GM21390 (cell line): ENCODE results near the gene SPSB2.

Experiments used
- ATAC-seq: cut with Tn5 transposase; IDR thresholded peaks from one replicate; pipeline ENCODE4 v1.9.1; 2021; ENCODE audit not compliant: unreplicated experiment

Gene SPSB2

DNA sequence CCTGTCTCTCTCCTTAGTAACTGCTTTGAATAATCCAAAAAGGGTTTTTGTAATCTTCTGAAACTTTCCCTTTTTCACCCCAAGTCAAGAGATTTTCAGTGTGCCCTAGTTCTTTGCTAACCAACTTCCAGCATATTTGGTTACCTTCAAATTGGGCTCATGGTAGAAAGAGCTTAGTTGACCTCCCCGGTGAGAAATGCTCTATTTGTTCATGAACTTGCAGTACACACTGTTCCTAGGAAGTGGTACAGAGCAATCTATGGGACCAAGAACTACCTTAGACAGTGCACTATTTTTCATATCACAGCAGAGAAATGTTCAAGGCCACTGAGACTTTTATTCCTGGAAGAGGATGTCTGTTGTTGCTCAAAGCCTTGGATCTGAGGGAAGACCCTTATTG, 19.5 kb downstream of the SPSB2 start:
- no peak for ATAC-seq

GRCh38 chr12:6852651-6853354, 20.3 kb downstream of the SPSB2 start:
- ATAC-seq, result no peak

DNA sequence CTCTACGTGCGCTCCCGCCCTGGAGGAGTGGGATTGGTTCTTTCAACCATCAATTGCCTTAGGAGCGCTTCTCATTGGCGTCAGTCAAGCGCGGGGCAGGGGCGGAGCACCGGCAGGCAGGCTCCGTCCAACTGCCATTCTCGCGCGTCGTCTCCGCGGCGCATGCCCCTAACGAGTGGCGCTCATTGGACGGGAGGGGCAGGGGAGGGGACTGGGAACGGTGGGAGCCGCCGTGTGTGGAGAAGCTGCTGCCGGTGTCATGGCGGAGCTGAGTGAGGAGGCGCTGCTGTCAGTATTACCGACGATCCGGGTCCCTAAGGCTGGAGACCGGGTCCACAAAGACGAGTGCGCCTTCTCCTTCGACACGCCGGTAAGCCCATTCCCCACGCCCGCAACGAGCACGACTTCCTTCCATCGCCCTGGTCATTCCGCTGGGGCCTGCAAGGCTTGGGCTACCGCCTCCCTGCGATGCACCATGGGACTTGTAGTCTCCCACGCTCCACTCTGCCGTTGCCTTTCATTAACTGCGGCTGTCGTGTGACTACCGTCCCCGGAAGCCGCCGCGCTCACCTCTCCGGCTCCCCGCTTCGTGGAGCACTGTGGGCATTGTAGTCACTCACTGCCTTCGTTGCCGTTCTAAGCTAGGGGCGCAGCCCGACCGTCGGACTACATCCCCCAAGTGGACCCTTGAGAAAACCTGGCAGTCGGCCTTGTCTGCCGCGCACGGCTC, 21.0 kb downstream of the SPSB2 start, which contains the start of gene USP5:
Gene USP5, plus strand, starts transcription at position 230 of the 730 bp plus-strand sequence. Its CDS starts 30 bp downstream, at position 260.
- peak; percentile 71 for ATAC-seq

DNA sequence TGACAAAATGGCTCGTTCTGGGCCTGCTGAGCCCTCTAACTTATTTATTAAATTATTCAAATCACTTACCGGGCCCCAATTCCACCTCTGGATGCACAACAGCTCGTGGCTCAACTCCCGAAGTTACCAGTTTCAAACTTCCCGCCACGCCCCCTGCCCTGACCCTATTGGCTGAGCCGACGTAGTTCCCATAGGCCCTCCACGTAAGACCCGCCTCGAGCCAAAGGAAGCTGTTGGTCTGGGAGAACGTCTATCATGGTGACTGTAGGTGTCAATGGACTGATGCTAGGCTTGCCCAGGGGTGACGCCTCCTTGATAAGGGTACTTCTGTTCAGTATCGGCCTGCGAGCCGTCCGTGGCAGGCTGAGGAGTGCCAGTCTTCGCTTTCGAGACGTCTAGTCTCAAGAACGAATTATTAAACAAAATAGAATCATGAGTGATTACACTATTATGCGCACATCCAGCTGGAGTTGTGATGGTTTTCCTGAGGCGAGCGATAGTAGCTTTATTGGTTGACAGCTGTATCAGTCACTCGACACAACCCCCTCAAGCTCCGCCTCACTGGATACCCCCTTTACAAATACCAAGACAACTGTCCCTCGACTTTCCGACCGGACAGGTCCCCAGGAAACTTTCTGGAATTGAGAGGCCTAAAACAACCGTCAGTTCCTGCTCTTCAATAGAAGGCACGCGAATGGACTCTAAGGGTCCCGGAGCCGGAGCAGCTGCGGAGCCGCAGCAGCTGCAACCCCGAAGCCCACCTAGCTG, 21.8 kb downstream of the SPSB2 start, which contains the start of gene CDCA3:
Gene CDCA3, minus strand, starts transcription at position 134 of the 768 bp plus-strand sequence. CDS start 334 bp downstream, outside the sequence.
- peak; percentile 57 for ATAC-seq

DNA sequence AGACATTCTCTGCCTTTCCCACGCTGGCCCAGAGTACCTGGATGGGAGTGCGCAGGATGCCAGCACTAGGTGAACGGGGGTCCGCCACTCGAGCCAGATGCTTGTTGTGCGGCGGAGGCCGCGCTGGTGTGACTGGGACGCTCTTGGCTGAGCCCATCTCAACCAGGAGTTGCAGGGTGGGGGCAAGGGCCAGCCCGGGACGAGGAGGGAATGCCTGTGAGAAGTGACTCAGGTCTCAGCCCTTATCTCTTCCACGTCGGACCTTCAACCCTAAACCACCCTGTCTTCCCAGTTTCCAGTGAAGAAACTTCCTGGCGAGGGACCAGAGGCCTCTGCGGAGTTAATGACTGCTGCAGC, 22.3 kb downstream of the SPSB2 start:
- ATAC-seq, result no peak

DNA sequence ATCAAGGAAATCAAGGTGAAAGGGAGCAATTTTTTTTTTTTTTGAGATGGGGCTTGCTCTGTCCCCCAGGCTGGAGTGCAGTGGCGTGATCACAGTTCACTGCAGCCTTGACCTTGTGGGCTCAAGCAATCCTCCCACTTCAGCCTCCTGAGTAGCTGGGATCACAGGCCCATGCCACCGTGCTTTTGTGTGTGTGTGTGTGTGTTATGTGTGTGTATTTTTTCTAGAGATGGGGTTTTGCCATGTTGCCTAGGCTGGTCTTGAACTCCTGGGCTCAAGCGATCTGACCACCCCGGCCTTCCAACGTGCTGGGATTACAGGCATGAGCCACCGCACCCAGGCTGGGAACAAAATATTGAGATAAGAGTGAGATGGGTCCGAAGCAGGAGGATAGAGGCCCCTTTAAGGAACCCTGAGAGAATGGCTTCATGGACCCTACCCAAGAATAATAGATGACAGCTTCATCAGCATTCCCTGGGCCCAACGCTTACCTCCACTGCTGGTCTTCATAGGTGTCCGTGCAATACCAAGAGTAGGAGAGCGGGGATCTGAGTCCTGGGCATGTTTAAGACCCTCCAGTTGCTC, 23.0 kb downstream of the SPSB2 start:
- no peak for ATAC-seq

DNA sequence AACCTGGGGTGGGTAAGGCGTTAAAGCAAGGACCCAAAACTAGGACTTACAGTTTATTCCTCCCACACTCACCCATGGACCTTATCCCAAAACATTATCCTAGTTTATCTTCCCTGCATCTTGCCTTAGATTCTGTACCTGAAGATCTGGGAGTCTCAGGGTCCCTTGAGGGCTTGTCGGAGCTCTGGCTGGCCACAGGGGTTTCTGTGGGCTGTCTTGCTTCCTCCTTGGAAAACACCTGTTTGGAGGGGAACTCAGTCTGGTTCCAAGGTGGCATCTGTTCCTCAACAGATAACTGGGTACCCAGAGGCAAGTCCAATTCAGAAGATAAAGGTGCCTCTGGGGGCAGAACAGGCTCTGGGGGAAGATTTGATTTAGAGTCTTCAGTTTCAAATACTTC, 23.7 kb downstream of the SPSB2 start:
- ATAC-seq, result no peak

- no peak for ATAC-seq
These were observed 25.4 kb downstream of the SPSB2 start for GRCh38 chr12:6847676-6848075.

DNA sequence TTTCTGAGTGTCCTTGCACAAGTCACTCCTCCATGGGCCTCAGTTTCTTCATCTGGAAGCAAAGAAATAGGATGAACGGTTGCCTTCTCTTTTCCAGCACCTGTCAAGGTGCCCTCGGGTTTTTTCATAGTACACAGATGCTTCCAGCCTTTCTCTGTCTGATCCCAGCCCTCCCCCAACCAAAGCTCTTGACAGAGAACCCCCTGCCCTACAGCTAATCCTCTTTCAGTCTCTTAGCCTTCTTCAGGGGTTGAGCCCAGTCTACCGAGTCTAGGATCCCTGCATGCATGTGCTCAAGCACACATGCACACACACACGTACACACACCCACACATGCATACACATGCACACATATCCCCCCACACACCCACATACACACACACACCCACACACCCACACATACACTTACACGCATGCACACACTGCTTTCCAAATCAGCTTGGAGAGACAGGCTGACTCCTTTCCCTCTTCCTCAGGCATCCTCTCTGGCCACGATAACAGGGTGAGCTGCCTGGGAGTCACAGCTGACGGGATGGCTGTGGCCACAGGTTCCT, 26.7 kb downstream of the SPSB2 start:
- no peak for ATAC-seq

GRCh38 chr12:6845395-6845794, 27.7 kb downstream of the SPSB2 start:
- ATAC-seq, result no peak

DNA sequence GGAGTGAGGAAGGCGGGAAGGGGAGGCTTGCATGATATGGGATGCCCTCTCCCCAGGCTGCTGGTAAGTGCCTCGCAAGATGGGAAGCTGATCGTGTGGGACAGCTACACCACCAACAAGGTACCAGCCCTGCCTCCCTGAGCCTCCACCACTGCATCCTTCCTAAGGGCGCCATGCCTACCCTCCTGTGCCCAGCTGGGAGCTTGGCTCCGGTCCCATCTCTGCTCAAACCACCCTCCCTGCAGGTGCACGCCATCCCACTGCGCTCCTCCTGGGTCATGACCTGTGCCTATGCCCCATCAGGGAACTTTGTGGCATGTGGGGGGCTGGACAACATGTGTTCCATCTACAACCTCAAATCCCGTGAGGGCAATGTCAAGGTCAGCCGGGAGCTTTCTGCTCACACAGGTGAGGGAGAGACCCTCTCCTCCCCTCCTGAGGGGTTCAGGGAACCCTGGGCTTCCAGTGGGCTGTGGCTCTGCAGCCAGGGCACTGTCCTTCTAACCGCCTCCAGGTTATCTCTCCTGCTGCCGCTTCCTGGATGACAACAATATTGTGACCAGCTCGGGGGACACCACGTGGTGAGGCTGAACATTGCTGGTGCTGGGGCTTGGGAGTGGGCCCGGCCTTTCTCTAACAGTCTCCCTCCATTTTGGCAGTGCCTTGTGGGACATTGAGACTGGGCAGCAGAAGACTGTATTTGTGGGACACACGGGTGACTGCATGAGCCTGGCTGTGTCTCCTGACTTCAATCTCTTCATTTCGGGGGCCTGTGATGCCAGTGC, 29.8 kb downstream of the SPSB2 start:
- ATAC-seq, result no peak

GRCh38 chr12:6842075-6842474, 31.0 kb downstream of the SPSB2 start:
- ATAC-seq, result no peak

DNA sequence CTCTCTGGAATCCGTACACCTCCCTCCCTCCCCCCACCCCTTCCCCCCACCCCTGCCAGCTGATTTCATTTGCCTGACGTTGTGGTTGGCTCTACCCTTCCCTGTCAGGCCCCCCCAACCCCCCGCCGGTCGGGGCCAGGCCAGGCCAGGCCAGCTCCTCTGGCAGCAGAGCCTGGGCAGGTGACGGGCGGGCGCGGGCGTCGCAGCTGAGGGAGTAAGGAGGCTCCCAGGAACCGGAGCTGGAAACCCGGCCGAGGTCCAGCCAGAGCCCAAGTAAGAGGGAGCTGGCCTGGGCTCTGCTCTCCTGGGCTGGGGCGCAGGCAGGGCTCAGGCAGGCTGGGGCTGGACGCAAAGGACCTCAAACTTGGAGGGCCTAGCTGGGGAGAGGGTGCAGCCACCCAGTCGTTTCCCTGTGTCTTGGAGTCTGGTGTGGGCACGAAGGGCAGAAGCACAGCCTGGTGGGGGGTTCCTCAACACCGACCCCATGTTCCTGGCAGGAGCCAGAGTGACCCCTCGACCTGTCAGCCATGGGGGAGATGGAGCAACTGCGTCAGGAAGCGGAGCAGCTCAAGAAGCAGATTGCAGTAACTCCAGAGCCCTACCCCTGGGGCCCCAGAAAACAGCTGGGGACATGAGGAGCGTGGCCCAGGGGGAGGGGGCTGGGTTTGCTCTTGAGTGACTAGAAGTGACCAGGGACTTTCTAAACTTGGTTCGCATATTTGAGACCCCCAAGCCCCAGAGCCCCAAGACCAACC, 32.2 kb downstream of the SPSB2 start, which contains the start of gene GNB3:
Gene GNB3, plus strand, starts transcription at position 165 of the 755 bp plus-strand sequence. Its CDS starts 363 bp downstream, at position 528.
- ATAC-seq, result no peak

DNA sequence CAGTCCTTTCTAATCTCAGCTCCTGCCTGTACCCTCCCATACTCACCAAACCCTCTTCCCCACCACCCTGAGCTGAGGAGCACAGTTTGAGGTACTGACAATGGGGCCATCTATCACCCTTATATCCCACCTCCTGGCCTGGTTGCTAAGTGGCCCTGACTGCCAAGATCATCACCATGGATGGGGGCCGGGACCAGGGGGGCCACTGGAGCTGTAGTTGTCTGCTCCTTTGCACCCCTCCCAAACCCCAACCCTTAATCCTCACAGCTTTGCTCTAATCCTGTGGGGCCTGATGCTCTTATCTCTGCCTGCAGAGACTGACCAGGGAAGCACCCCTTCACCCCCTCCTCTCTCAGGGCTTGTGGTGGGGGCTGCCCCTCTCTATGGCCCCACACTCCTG, 32.8 kb downstream of the SPSB2 start:
- peak; percentile 17 for ATAC-seq

- ATAC-seq, result peak; percentile 76
These were observed 33.5 kb downstream of the SPSB2 start for GRCh38 chr12:6839482-6840201.

GRCh38 chr12:6838854-6839253, 34.2 kb downstream of the SPSB2 start:
- ATAC-seq, result no peak

GRCh38 chr12:6837370-6838060, 35.6 kb downstream of the SPSB2 start:
- no peak for ATAC-seq

- ATAC-seq, result no peak
These were observed 36.3 kb downstream of the SPSB2 start for GRCh38 chr12:6836851-6837250.
